ENCODE data around the gene RIPK4.

RIPK4 gene

DNA sequence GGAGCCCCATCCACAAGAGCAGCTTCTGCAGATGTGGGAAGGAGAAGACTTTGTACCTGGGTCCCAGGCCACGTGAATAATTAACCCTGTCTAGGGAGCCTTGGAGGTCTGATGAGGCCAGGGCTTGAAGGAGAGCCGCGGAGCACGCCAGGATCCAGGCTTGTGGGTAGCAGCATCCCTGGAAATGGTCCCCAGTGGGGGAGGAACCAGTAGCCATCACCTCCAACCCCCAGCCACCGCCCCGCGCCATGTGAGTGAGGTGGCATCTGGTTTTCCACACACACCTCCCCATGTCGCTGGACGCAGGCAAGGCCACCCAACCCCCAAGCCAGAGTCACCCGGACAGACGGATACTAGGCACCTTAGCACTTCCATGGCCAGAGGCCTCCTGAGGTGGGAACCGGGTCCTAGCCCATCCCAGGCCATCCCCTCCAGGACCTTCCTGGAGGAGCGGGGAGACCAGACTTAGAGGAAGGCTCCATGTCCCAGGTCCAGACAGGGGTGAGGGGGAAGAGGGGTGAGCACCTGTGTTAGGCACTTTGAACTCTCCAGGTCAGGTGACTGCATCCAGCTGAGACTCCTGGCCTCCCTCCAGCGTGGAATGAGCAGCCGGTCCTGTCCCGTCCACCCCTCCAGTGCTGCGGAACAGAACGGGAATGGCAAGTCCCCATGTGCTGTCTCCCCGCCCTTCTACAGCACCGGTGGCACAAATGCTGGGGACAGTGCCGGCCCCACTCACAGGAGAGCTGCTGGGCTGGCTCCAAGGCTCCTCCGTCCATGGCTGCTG is 53.2 kb downstream of the RIPK4 start:
- Histone ChIP-seq H3K4me1 (ENCODE audit: control insufficient read depth, insufficient read depth, low read length) (no peaks in the 10 kb centered on the region), H3K27me3 (ENCODE audit: control insufficient read depth in 1 of 2, insufficient read depth in 2 of 2, low read length in 2 of 2) (peaks cover 27 to 29% of the 10 kb centered on the region in 2 donors), H3K4me3 (ENCODE audit: low read length in 2 of 2) (no peak overlapping the region), H3K9me3 (ENCODE audit: control insufficient read depth in 2 of 2, low read length in 2 of 2) (no peaks in the 10 kb centered on the region), H3K9ac (ENCODE audit: low read length in 2 of 2) (no peak overlapping the region), H3K27ac (ENCODE audit: low read length) (no peak overlapping the region), H3K36me3 (ENCODE audit: control insufficient read depth in 2 of 2, insufficient read depth in 2 of 2, low read length in 2 of 2) (no peaks in the 10 kb centered on the region)

GRCh38 chr21:41712730-41713129 is 54.1 kb downstream of the RIPK4 start:
- Histone ChIP-seq H3K9ac (ENCODE audit: low read length in 2 of 2) (no peak overlapping the region), H3K36me3 (ENCODE audit: control insufficient read depth in 2 of 2, insufficient read depth in 2 of 2, low read length in 2 of 2) (no peaks in the 10 kb centered on the region), H3K9me3 (ENCODE audit: control insufficient read depth in 2 of 2, low read length in 2 of 2) (no peaks in the 10 kb centered on the region), H3K4me3 (ENCODE audit: low read length in 2 of 2) (no peak overlapping the region), H3K27ac (ENCODE audit: low read length) (no peak overlapping the region), H3K4me1 (ENCODE audit: control insufficient read depth, insufficient read depth, low read length) (no peaks in the 10 kb centered on the region), H3K27me3 (ENCODE audit: control insufficient read depth in 1 of 2, insufficient read depth in 2 of 2, low read length in 2 of 2) (peaks cover 27 to 28% of the 10 kb centered on the region in 2 donors)

- no peaks in the 10 kb centered on the region for H3K36me3 ChIP-seq (ENCODE audit: control insufficient read depth in 2 of 2, insufficient read depth in 2 of 2, low read length in 2 of 2)
- no peak overlapping the region for H3K27ac ChIP-seq (ENCODE audit: low read length)
- H3K9ac ChIP-seq (ENCODE audit: low read length in 2 of 2), result no peak overlapping the region
- H3K9me3 ChIP-seq (ENCODE audit: control insufficient read depth in 2 of 2, low read length in 2 of 2), result no peaks in the 10 kb centered on the region
- no peak overlapping the region for H3K4me3 ChIP-seq (ENCODE audit: low read length in 2 of 2)
- H3K27me3 ChIP-seq (ENCODE audit: control insufficient read depth in 1 of 2, insufficient read depth in 2 of 2, low read length in 2 of 2), result peaks cover 27 to 28% of the 10 kb centered on the region in 2 donors
- no peaks in the 10 kb centered on the region for H3K4me1 ChIP-seq (ENCODE audit: control insufficient read depth, insufficient read depth, low read length)
These were observed 54.7 kb downstream of the RIPK4 start for GRCh38 chr21:41712201-41712600.

- Histone ChIP-seq H3K27ac (ENCODE audit: low read length) (no peak overlapping the region), H3K4me3 (ENCODE audit: low read length in 2 of 2) (no peak overlapping the region), H3K4me1 (ENCODE audit: control insufficient read depth, insufficient read depth, low read length) (no peaks in the 10 kb centered on the region), H3K9me3 (ENCODE audit: control insufficient read depth in 2 of 2, low read length in 2 of 2) (peaks cover 0 to 3% of the 10 kb centered on the region in 2 donors), H3K9ac (ENCODE audit: low read length in 2 of 2) (no peak overlapping the region), H3K27me3 (ENCODE audit: control insufficient read depth in 1 of 2, insufficient read depth in 2 of 2, low read length in 2 of 2) (peaks cover 27 to 28% of the 10 kb centered on the region in 2 donors), H3K36me3 (ENCODE audit: control insufficient read depth in 2 of 2, insufficient read depth in 2 of 2, low read length in 2 of 2) (no peaks in the 10 kb centered on the region)
These were observed 55.3 kb downstream of the RIPK4 start for GRCh38 chr21:41711416-41712007.

- no peak overlapping the region for H3K9ac ChIP-seq (ENCODE audit: low read length in 2 of 2)
- H3K4me1 ChIP-seq (ENCODE audit: control insufficient read depth, insufficient read depth, low read length), result no peaks in the 10 kb centered on the region
- H3K9me3 ChIP-seq (ENCODE audit: control insufficient read depth in 2 of 2, low read length in 2 of 2), result peaks cover 0 to 4% of the 10 kb centered on the region in 2 donors
- no peak overlapping the region for H3K27ac ChIP-seq (ENCODE audit: low read length)
- H3K36me3 ChIP-seq (ENCODE audit: control insufficient read depth in 2 of 2, insufficient read depth in 2 of 2, low read length in 2 of 2), result no peaks in the 10 kb centered on the region
- H3K27me3 ChIP-seq (ENCODE audit: control insufficient read depth in 1 of 2, insufficient read depth in 2 of 2, low read length in 2 of 2), result peaks cover 22 to 27% of the 10 kb centered on the region in 2 donors
- H3K4me3 ChIP-seq (ENCODE audit: low read length in 2 of 2), result no peak overlapping the region
These were observed 56.1 kb downstream of the RIPK4 start for GRCh38 chr21:41710823-41711160.

DNA sequence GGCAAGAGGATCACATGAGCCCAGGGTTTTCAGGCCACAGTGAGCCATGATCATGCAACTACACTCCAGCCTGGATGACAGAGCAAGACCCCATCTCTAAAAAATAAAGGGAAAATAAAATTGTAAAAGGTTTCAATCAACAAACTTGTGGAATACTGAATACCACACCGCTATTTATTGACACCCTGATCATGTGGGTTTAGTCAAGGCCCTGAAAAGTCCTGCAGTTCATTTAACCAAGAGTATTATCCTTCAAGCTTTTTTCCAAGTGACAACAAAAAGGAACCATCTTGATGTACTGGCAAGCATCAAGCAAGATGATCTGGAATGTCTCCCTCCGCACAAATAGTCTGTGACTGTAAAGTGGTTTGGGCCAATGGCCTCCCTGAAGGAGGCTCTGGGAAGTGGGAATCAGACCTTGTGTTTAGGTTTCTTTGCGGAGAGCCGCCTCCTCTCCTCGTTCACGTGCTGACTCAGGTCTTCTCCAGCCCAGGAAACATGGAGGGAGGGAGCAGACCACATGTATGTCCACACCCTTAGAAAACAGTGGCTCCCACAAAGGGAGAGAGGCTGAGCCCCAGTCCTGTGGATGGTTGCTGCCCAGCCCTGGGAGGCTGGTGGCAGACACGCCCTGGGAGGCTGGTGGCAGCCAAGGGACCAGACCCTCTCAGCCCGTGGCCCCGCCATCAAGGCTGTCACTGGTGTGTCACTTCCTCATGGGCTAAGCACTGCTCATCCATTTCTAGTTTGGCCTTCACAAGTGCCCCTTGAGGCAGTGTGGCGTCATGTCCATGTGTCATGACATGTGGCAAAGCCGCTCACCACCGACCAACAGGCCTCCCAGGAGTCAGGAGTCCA is 56.7 kb downstream of the RIPK4 start:
- no peaks in the 10 kb centered on the region for H3K4me1 ChIP-seq (ENCODE audit: control insufficient read depth, insufficient read depth, low read length)
- no peak overlapping the region for H3K27ac ChIP-seq (ENCODE audit: low read length)

DNA sequence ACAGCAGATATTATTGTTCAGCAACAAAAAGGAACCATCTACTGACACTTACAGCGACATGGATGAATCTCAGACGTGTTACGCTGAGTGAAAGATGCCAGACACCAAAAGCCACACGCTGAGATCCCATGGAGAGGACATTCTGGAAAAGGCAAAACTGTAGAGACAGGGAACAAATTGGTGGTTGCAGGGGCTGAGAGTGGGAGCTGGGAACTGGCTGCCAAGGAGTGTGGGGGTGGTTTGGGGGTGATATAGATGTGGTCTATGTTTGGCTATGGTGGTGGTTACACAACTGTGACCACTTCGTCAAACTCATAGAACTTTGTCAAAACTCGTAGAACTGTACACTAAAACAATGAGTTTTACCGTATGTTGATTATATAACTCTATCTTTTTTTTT is 57.7 kb downstream of the RIPK4 start:
- H3K36me3 ChIP-seq (ENCODE audit: control insufficient read depth in 2 of 2, insufficient read depth in 2 of 2, low read length in 2 of 2), result no peaks in the 10 kb centered on the region
- H3K4me3 ChIP-seq (ENCODE audit: low read length in 2 of 2), result no peak overlapping the region
- H3K9me3 ChIP-seq (ENCODE audit: control insufficient read depth in 2 of 2, low read length in 2 of 2), result peaks cover 0 to 4% of the 10 kb centered on the region in 2 donors
- no peak overlapping the region for H3K9ac ChIP-seq (ENCODE audit: low read length in 2 of 2)
- H3K4me1 ChIP-seq (ENCODE audit: control insufficient read depth, insufficient read depth, low read length), result no peaks in the 10 kb centered on the region
- H3K27ac ChIP-seq (ENCODE audit: low read length), result no peak overlapping the region
- H3K27me3 ChIP-seq (ENCODE audit: control insufficient read depth in 1 of 2, insufficient read depth in 2 of 2, low read length in 2 of 2), result peaks cover 13 to 22% of the 10 kb centered on the region in 2 donors

More for the DNA sequence above, 56.7 kb downstream of the RIPK4 start:
- Histone ChIP-seq H3K36me3 (ENCODE audit: control insufficient read depth in 2 of 2, insufficient read depth in 2 of 2, low read length in 2 of 2) (no peaks in the 10 kb centered on the region), H3K9ac (ENCODE audit: low read length in 2 of 2) (no peak overlapping the region), H3K9me3 (ENCODE audit: control insufficient read depth in 2 of 2, low read length in 2 of 2) (peaks cover 0 to 4% of the 10 kb centered on the region in 2 donors), H3K27me3 (ENCODE audit: control insufficient read depth in 1 of 2, insufficient read depth in 2 of 2, low read length in 2 of 2) (peaks cover 19 to 23% of the 10 kb centered on the region in 2 donors), H3K4me3 (ENCODE audit: low read length in 2 of 2) (no peak overlapping the region)

DNA sequence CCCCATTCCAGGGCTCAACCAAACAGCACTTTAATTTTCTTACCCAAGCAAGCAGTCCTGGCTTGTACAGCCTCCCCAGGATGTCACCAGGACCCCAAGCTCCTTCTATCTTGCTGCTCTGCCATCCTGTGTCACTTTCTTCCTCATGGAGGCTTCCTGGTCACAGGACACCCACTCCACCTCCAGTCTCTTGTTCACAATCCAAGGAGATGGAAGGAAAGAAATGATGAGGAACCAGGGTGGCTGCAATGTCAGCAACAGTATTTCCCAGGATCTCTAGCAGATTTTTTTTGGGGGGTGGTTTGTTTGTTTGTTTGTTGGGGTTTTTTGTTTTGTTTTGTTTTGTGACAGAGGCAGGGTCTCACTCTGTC is 58.9 kb downstream of the RIPK4 start:
- peaks cover 0 to 4% of the 10 kb centered on the region in 2 donors for H3K9me3 ChIP-seq (ENCODE audit: control insufficient read depth in 2 of 2, low read length in 2 of 2)
- no peaks in the 10 kb centered on the region for H3K36me3 ChIP-seq (ENCODE audit: control insufficient read depth in 2 of 2, insufficient read depth in 2 of 2, low read length in 2 of 2)
- H3K4me3 ChIP-seq (ENCODE audit: low read length in 2 of 2), result no peak overlapping the region
- no peaks in the 10 kb centered on the region for H3K4me1 ChIP-seq (ENCODE audit: control insufficient read depth, insufficient read depth, low read length)
- H3K27ac ChIP-seq (ENCODE audit: low read length), result no peak overlapping the region
- peaks cover 5 to 14% of the 10 kb centered on the region in 2 donors for H3K27me3 ChIP-seq (ENCODE audit: control insufficient read depth in 1 of 2, insufficient read depth in 2 of 2, low read length in 2 of 2)
- no peak overlapping the region for H3K9ac ChIP-seq (ENCODE audit: low read length in 2 of 2)

GRCh38 chr21:41707231-41707959 is 59.5 kb downstream of the RIPK4 start:
- Histone ChIP-seq H3K36me3 (ENCODE audit: control insufficient read depth in 2 of 2, insufficient read depth in 2 of 2, low read length in 2 of 2) (no peaks in the 10 kb centered on the region), H3K9me3 (ENCODE audit: control insufficient read depth in 2 of 2, low read length in 2 of 2) (peaks cover 0 to 4% of the 10 kb centered on the region in 2 donors), H3K4me3 (ENCODE audit: low read length in 2 of 2) (no peak overlapping the region), H3K4me1 (ENCODE audit: control insufficient read depth, insufficient read depth, low read length) (no peaks in the 10 kb centered on the region), H3K9ac (ENCODE audit: low read length in 2 of 2) (no peak overlapping the region), H3K27me3 (ENCODE audit: control insufficient read depth in 1 of 2, insufficient read depth in 2 of 2, low read length in 2 of 2) (peaks cover 5 to 14% of the 10 kb centered on the region in 2 donors), H3K27ac (ENCODE audit: low read length) (no peak overlapping the region)

GRCh38 chr21:41706678-41707077 is 60.2 kb downstream of the RIPK4 start:
- Histone ChIP-seq H3K27me3 (ENCODE audit: control insufficient read depth in 1 of 2, insufficient read depth in 2 of 2, low read length in 2 of 2) (peaks cover 5 to 14% of the 10 kb centered on the region in 2 donors), H3K27ac (ENCODE audit: low read length) (no peak overlapping the region), H3K36me3 (ENCODE audit: control insufficient read depth in 2 of 2, insufficient read depth in 2 of 2, low read length in 2 of 2) (no peaks in the 10 kb centered on the region)

More at GRCh38 chr21:41706678-41707077, 60.2 kb downstream of the RIPK4 start:
- H3K4me1 ChIP-seq (ENCODE audit: control insufficient read depth, insufficient read depth, low read length), result no peaks in the 10 kb centered on the region
- H3K4me3 ChIP-seq (ENCODE audit: low read length in 2 of 2), result no peak overlapping the region
- no peak overlapping the region for H3K9ac ChIP-seq (ENCODE audit: low read length in 2 of 2)
- peaks cover 0 to 4% of the 10 kb centered on the region in 2 donors for H3K9me3 ChIP-seq (ENCODE audit: control insufficient read depth in 2 of 2, low read length in 2 of 2)
